SK-N-SH (cell line): ENCODE measurements around the gene PRM3. TPM values are rescaled to one million over a fixed set of nuclear protein-coding genes. Genes with fewer than 3 reads are reported as not detected.

Source experiments
- CTCF ChIA-PET: fragments of 300-600, 350-600 bp; formaldehyde crosslinking; extraction: SDS; loops from one replicate; lab custom pipeline; 2021; lab: Yijun Ruan, JAX
- POLR2A ChIA-PET: fragments of 350-600 bp; sonication (Branson Sonifier 250); formaldehyde crosslinking; extraction: SDS; loops from one replicate; lab custom pipeline; 2020; ENCODE audit warnings: antibody characterized with exemption, inconsistent platforms; lab: Yijun Ruan, JAX
- DNase-seq: peaks from one replicate; pipeline ENCODE4 v3.0.0; 2012
- H2AFZ ChIP-seq: fragments of 200-600 bp; sonication (generic); 2 replicates; pipeline ENCODE4 v1.8.1; 2016; ENCODE audit warnings: antibody characterized with exemption, mild to moderate bottlenecking, low read depth
- H3F3A ChIP-seq: fragments of 200-600 bp; sonication (generic); replicated peaks from 2 replicates; pipeline ENCODE3; 2016; ENCODE audit warnings: antibody characterized with exemption, mild to moderate bottlenecking; ENCODE audit not compliant: insufficient read depth
- H3K27ac ChIP-seq, 2 experiments: fragments of 200-500 bp in 1 of 2; fragments of 200-600 bp in 1 of 2; sonication (Bioruptor generic) in 1 of 2; sonication (generic), shearing (Covaris generic) in 1 of 2; 2 replicates each; pipeline versions ENCODE4 v1.5.1 to v1.6.1; 2014 to 2016; ENCODE audit warnings: low read depth in 2 of 2, inconsistent platforms in 1 of 2, low read length in 1 of 2, mild to moderate bottlenecking in 1 of 2, mixed read lengths in 1 of 2
- H3K27me3 ChIP-seq: fragments of 200-600 bp; sonication (generic), shearing (Covaris generic); 2 replicates; pipeline ENCODE4 v1.6.1; 2016; ENCODE audit warnings: mixed run types; ENCODE audit not compliant: insufficient read depth
- H3K36me3 ChIP-seq, 2 experiments: fragments of 200-500 bp in 1 of 2; fragments of 200-600 bp in 1 of 2; sonication (Bioruptor generic) in 1 of 2; sonication (generic) in 1 of 2; replicated peaks in 1 of 2; 2 replicates each; pipeline versions ENCODE3 to v1.5.1; 2014 to 2016; ENCODE audit warnings: low read length in 1 of 2, mild to moderate bottlenecking in 1 of 2; ENCODE audit not compliant: insufficient read depth in 2 of 2, control insufficient read depth in 1 of 2
- H3K4me1 ChIP-seq, 2 experiments: fragments of 200-500 bp in 1 of 2; fragments of 200-600 bp in 1 of 2; sonication (Bioruptor generic) in 1 of 2; sonication (generic), shearing (Covaris generic) in 1 of 2; 2 replicates each; pipeline versions ENCODE4 v1.5.1 to v1.6.1; 2014 to 2016; ENCODE audit warnings: low read depth in 1 of 2, low read length in 1 of 2, mixed run types in 1 of 2; ENCODE audit not compliant: insufficient read depth in 2 of 2, control insufficient read depth in 1 of 2
- H3K4me2 ChIP-seq: fragments of 200-600 bp; sonication (generic), shearing (Covaris generic); 2 replicates; pipeline ENCODE4 v1.6.1; 2017; ENCODE audit warnings: mixed run types
- H3K4me3 ChIP-seq, 2 experiments: fragments of 200-500 bp in 1 of 2; fragments of 200-600 bp in 1 of 2; sonication (Bioruptor generic) in 1 of 2; sonication (generic), shearing (Covaris generic) in 1 of 2; 2 replicates each; pipeline versions ENCODE4 v1.5.1 to v1.8.1; 2014 to 2016; ENCODE audit warnings: low read depth in 2 of 2, inconsistent platforms in 1 of 2, low read length in 1 of 2, mild to moderate bottlenecking in 1 of 2, mixed read lengths in 1 of 2, moderate library complexity in 1 of 2
- H3K79me2 ChIP-seq: fragments of 200-600 bp; sonication (generic); 2 replicates; pipeline ENCODE4 v1.8.1; 2017; ENCODE audit warnings: mild to moderate bottlenecking; ENCODE audit not compliant: insufficient read depth
- H3K9ac ChIP-seq: fragments of 200-600 bp; sonication (generic); 2 replicates; pipeline ENCODE4 v1.6.1; 2017; ENCODE audit warnings: mixed run types
- H3K9me2 ChIP-seq: fragments of 200-600 bp; sonication (generic); 2 replicates; pipeline ENCODE4 v1.6.1; 2017; ENCODE audit warnings: mixed run types
- H3K9me3 ChIP-seq: fragments of 200-600 bp; sonication (generic); 2 replicates; pipeline ENCODE4 v1.6.1; 2017; ENCODE audit warnings: mixed run types, mild to moderate bottlenecking, moderate library complexity
- H4K20me1 ChIP-seq: fragments of 200-600 bp; sonication (generic); 2 replicates; pipeline ENCODE4 v1.6.1; 2017; ENCODE audit warnings: mild to moderate bottlenecking, mixed run types; ENCODE audit not compliant: insufficient read depth
- CTCF ChIP-seq: fragments of 200-600 bp; sonication (generic); IDR thresholded peaks from 2 replicates; pipeline ENCODE4 v1.6.1; 2017; ENCODE audit warnings: antibody characterized with exemption, mild to moderate bottlenecking, moderate library complexity
- EP300 ChIP-seq, 2 experiments: IDR thresholded peaks; 2 replicates each; pipeline versions ENCODE4 v1.4.0 to v1.6.1; 2012; ENCODE audit warnings: borderline replicate concordance in 1 of 2, low read depth in 1 of 2, low read length in 1 of 2
- EZH2phosphoT487 ChIP-seq: fragments of 200-600 bp; sonication (generic); IDR thresholded peaks from 2 replicates; pipeline ENCODE4 v1.6.1; 2017; ENCODE audit warnings: low read depth, mixed run types, mild to moderate bottlenecking, antibody characterized with exemption, moderate library complexity, borderline replicate concordance
- IRF3 ChIP-seq: fragments of 150-350 bp; IDR thresholded peaks from 2 replicates; pipeline ENCODE4 v1.6.1; 2016; ENCODE audit warnings: mild to moderate bottlenecking, low read depth, low read length
- NFIC ChIP-seq: IDR thresholded peaks from 2 replicates; pipeline ENCODE4 v1.4.0; 2012; ENCODE audit warnings: borderline replicate concordance
- NRF1 ChIP-seq: IDR thresholded peaks from 2 replicates; pipeline ENCODE4 v1.6.1; 2012; ENCODE audit warnings: low read depth, mild to moderate bottlenecking, low read length
- POLR2AphosphoS5 ChIP-seq: IDR thresholded peaks from 2 replicates; pipeline ENCODE4 v1.6.1; 2012; ENCODE audit warnings: low read depth, low read length
- RAD21 ChIP-seq: IDR thresholded peaks from 2 replicates; pipeline ENCODE4 v1.6.1; 2012; ENCODE audit warnings: mild to moderate bottlenecking, low read length
- RCOR1 ChIP-seq: fragments of 150-350 bp; IDR thresholded peaks from 2 replicates; pipeline ENCODE4 v1.6.1; 2017; ENCODE audit warnings: antibody characterized with exemption, low read length
- RXRA ChIP-seq: IDR thresholded peaks from 2 replicates; pipeline ENCODE4 v1.4.0; 2012; ENCODE audit warnings: low read depth, mild to moderate bottlenecking, borderline replicate concordance
- SMC3 ChIP-seq: IDR thresholded peaks from 2 replicates; pipeline ENCODE4 v1.6.1; 2012; ENCODE audit warnings: low read depth, low read length, improper control_type of control experiment
- USF1 ChIP-seq: IDR thresholded peaks from 2 replicates; pipeline ENCODE4 v1.4.0; 2012; ENCODE audit warnings: low read depth, borderline replicate concordance
- USF2 ChIP-seq: fragments of 150-350 bp; IDR thresholded peaks from 2 replicates; pipeline ENCODE4 v1.6.1; 2017; ENCODE audit warnings: antibody characterized with exemption, low read length, low read depth, borderline replicate concordance
- WGBS: methylation state at CpG from one replicate; pipeline ENCODE4 v1.1.6; 2017; ENCODE audit warnings: low lambda C conversion rate; 5-methylcytosine and 5-hydroxymethylcytosine counted together
- polyA plus RNA-seq, 3 experiments: library from polyadenylated mRNA; depleted of rRNA; stranded (reverse); fragments of >200 nt; gene quantifications; 2 replicates each; pipeline ENCODE4 v1.2.3, GENCODE V29; 2012

PRM3 gene
- polyA plus RNA-seq, 1 of the 3 experiments (the other 2 are of a cell fraction), result not detected

GRCh38 chr16:11240636-11241473 is 32.6 kb downstream of the PRM3 start:
- no peaks in the 10 kb centered on the region for H3K27me3 ChIP-seq
- no peak overlapping the region for H3K4me2 ChIP-seq
- DNase-seq, result no peak
- no peak overlapping the region for H2AFZ ChIP-seq
- no peak for TF ChIP-seq RXRA
- no peak for TF ChIP-seq NFIC
- TF ChIP-seq USF2, result no peak
- no peak for TF ChIP-seq CTCF
- TF ChIP-seq POLR2AphosphoS5, result no peak
- TF ChIP-seq IRF3, result no peak
- TF ChIP-seq SMC3, result no peak
- TF ChIP-seq RCOR1, result no peak
- TF ChIP-seq USF1, result no peak
- TF ChIP-seq EP300 (IDR thresholded peaks at IDR 0.05; ENCODE audit: borderline replicate concordance in 1 of 2, low read depth in 1 of 2, low read length in 1 of 2), result no peak
- no peak for TF ChIP-seq NRF1
- no peak for TF ChIP-seq EZH2phosphoT487
- TF ChIP-seq RAD21, result no peak
- H3K9ac ChIP-seq, result no peak overlapping the region
- no peaks in the 10 kb centered on the region for H3K4me1 ChIP-seq
- no peaks in the 10 kb centered on the region for H3K79me2 ChIP-seq
- H3K9me2 ChIP-seq, result no peaks in the 10 kb centered on the region
- POLR2A ChIA-PET, result no interaction called here
- 67% methylated on average over 7 of the region's 10 CpGs for WGBS
- H3F3A ChIP-seq, result no peaks in the 10 kb centered on the region
- no peak overlapping the region for H3K4me3 ChIP-seq
- no peaks in the 10 kb centered on the region for H3K9me3 ChIP-seq
- H4K20me1 ChIP-seq, result no peaks in the 10 kb centered on the region
- H3K36me3 ChIP-seq, result no peaks in the 10 kb centered on the region
- CTCF ChIA-PET, result interaction anchor here (0.7 to 3.8 kb wide), 3 partner anchors 16 to 270 kb away, joined by 3 to 16 read pairs (median 3); partner anchors contain the start of gene SOCS1
- H3K27ac ChIP-seq, result no peak overlapping the region
